Inferior parietal cortex (tissue), 1 donor: Measurements from ENCODE around the gene SESN3.
"Not testable (repeated sequence)": the region's sequence is repeated elsewhere in the genome, so short reads cannot be mapped to it uniquely, and the experiment has no call there.

Experiments used
- DNase-seq: peaks from one replicate; pipeline ENCODE4 v3.0.0-alpha.2; 2016; ENCODE audit errors: extremely low spot score

The SESN3 gene

GRCh38 chr11:95152876-95153856 is 77.8 kb downstream of the SESN3 start:
- no peak for DNase-seq

GRCh38 chr11:95150956-95151684 is 79.9 kb downstream of the SESN3 start:
- peak; percentile 96 for DNase-seq

GRCh38 chr11:95149651-95150364 is 81.2 kb downstream of the SESN3 start:
- DNase-seq: peak; percentile 74

- DNase-seq: no peak
Observed at GRCh38 chr11:95148938-95149337, 82.1 kb downstream of the SESN3 start.

- DNase-seq: no peak
Observed at GRCh38 chr11:95148406-95148805, 82.6 kb downstream of the SESN3 start.

GRCh38 chr11:95147364-95147905 is 83.6 kb downstream of the SESN3 start:
- DNase-seq: peak; percentile 79

- no peak for DNase-seq
Observed at GRCh38 chr11:95145430-95146060, 85.5 kb downstream of the SESN3 start.

GRCh38 chr11:95144313-95145235 is 86.4 kb downstream of the SESN3 start:
- no peak for DNase-seq

GRCh38 chr11:95143106-95143681 is 87.8 kb downstream of the SESN3 start:
- no peak for DNase-seq

- no peak for DNase-seq
Observed at GRCh38 chr11:95142431-95142830, 88.6 kb downstream of the SESN3 start.

GRCh38 chr11:95140397-95141033 is 90.5 kb downstream of the SESN3 start:
- DNase-seq: no peak

GRCh38 chr11:95138448-95138847 is 92.6 kb downstream of the SESN3 start:
- DNase-seq: no peak

- no peak for DNase-seq
Observed at GRCh38 chr11:95137299-95137698, 93.7 kb downstream of the SESN3 start.

- not testable (repeated sequence) for DNase-seq
Observed at GRCh38 chr11:95136747-95137146, 94.3 kb downstream of the SESN3 start.

GRCh38 chr11:95135880-95136279 is 95.1 kb downstream of the SESN3 start:
- DNase-seq: no peak

GRCh38 chr11:95135155-95135554 is 95.8 kb downstream of the SESN3 start:
- DNase-seq: no peak

GRCh38 chr11:95134491-95134890 is 96.5 kb downstream of the SESN3 start:
- DNase-seq: no peak

GRCh38 chr11:95132956-95133355 is 98.0 kb downstream of the SESN3 start:
- no peak for DNase-seq

GRCh38 chr11:95128602-95129001 is 102.4 kb downstream of the SESN3 start:
- DNase-seq: no peak
